Activated effector memory CD4-positive, alpha-beta T cell treated with anti-CD3 and anti-CD28 coated beads, Interleukin-2, amount 50 U/mL, for 16 hours (primary cell): Measurements from ENCODE around the gene PTCH1.

ENCODE experiments used
- DNase-seq: peaks from one replicate; pipeline ENCODE4 v3.0.0-alpha.2; 2020

Gene PTCH1

GRCh38 chr9:95511952-95512708 lies 4.6 kb downstream of the PTCH1 start:
- DNase-seq, result no peak

GRCh38 chr9:95511616-95511931 lies 5.2 kb downstream of the PTCH1 start:
- DNase-seq, result no peak

- DNase-seq, result peak; percentile 93
Measured at GRCh38 chr9:95510709-95511615, 5.8 kb downstream of the PTCH1 start.

- DNase-seq, result no peak
Measured at GRCh38 chr9:95509851-95510708, 6.7 kb downstream of the PTCH1 start.

GRCh38 chr9:95508968-95509850 lies 7.6 kb downstream of the PTCH1 start:
- DNase-seq, result peak; percentile 88

GRCh38 chr9:95508242-95508967 lies 8.4 kb downstream of the PTCH1 start:
- DNase-seq, result peak; percentile 68

GRCh38 chr9:95507464-95508241 lies 9.1 kb downstream of the PTCH1 start:
- peak; percentile 76 for DNase-seq

- peak; percentile 74 for DNase-seq
Measured at GRCh38 chr9:95506678-95507463, 9.9 kb downstream of the PTCH1 start.

- DNase-seq, result peak; percentile 65
Measured at GRCh38 chr9:95506428-95506677, 10.4 kb downstream of the PTCH1 start.

GRCh38 chr9:95505717-95506427 lies 10.9 kb downstream of the PTCH1 start:
- DNase-seq, result peak; percentile 74

- DNase-seq, result no peak
Measured at GRCh38 chr9:95505072-95505716, 11.6 kb downstream of the PTCH1 start.

- no peak for DNase-seq
Measured at GRCh38 chr9:95504053-95504963, 12.5 kb downstream of the PTCH1 start.

GRCh38 chr9:95503369-95503768 lies 13.4 kb downstream of the PTCH1 start:
- DNase-seq, result no peak

GRCh38 chr9:95502248-95502647 lies 14.5 kb downstream of the PTCH1 start:
- no peak for DNase-seq

- DNase-seq, result no peak
Measured at GRCh38 chr9:95499847-95500246, 16.9 kb downstream of the PTCH1 start.

GRCh38 chr9:95499046-95499676 lies 17.6 kb downstream of the PTCH1 start:
- no peak for DNase-seq

GRCh38 chr9:95498641-95499040 lies 18.1 kb downstream of the PTCH1 start:
- no peak for DNase-seq
